ENCODE data around the gene LRRC43. TPM values are rescaled to one million over a fixed set of nuclear protein-coding genes. Genes with fewer than 3 reads are reported as not detected.

LRRC43 gene
- total and polyA plus RNA-seq, 7 experiments from 2014 or later = 0.34 to 2.3 (median 0.40) TPM; not detected in 4

DNA sequence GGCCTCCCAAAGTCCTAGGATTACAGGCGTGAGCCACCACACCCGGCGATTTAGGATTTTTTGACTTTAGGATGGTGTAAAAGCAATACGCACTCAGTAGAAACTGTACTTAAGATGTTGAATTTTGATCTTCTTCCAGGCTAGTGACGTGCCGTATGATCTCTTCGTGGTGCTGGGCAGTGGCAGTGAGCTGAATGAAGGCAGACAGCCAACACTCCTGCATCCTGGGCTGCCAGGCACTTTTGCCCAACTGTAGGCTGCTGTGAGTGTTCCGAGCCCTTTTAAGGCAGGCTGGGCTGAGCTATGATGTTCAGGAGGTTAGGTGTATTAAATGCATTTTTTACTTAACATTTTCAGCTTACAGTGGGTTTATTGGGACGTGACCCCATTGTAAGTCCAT is 30.2 kb upstream of the LRRC43 start:
- no peaks in the 10 kb centered on the region for H3K9me3 Mint-ChIP-seq
- intact Hi-C loops (cut with micrococcal nuclease) = no loop called here
- ChIA-PET POLR2A (no interaction called here), CTCF (no interaction called here)
- peaks cover 0 to 5% (median 0%) of the 10 kb centered on the region in 5 donors for H3K27me3 Mint-ChIP-seq
- H3K36me3 Mint-ChIP-seq = peaks cover 0 to 8% (median 0%) of the 10 kb centered on the region in 5 donors
- H3K27ac Mint-ChIP-seq = no peak overlapping the region
- Histone ChIP-seq H3K9me3 (ENCODE audit: control insufficient read depth in 2 of 3, low read length in 3 of 3) (no peaks in the 10 kb centered on the region), H3K4me1 (ENCODE audit: control insufficient read depth in 2 of 2, insufficient read depth in 2 of 2, low read length in 2 of 2) (no peaks in the 10 kb centered on the region), H3K36me3 (ENCODE audit: control insufficient read depth in 2 of 3, insufficient read depth in 3 of 3, low read length in 3 of 3) (no peaks in the 10 kb centered on the region), H3K4me3 (ENCODE audit: low read length) (no peak overlapping the region), H3K27me3 (ENCODE audit: control insufficient read depth in 2 of 2, insufficient read depth in 2 of 2, low read length in 2 of 2) (no peaks in the 10 kb centered on the region), H3K27ac (ENCODE audit: low read depth, low read length) (no peak overlapping the region)
- ATAC-seq = no peak
- no peak for DNase-seq
- H3K4me1 Mint-ChIP-seq = peaks cover 0 to 7% (median 0%) of the 10 kb centered on the region in 7 donors
- H3K4me3 Mint-ChIP-seq = no peak overlapping the region

DNA sequence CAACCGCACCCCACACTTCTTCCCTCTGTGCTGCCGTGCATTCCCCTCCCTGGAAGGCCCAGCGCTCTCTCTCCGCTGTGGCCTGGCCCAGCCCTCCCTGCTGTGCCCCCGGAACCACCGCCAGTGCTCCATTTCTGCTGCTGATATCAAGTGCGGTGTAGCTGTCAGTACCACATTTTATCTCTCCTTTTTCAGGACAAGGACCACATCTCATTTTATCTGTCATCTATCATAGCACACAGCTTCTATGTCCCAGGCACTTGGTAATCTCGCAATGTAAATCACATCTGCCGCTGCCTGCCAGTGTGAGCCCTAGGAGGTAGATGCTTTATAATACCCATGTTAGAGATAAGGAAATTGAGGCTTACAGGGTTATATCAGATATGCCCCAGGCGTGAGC is 27.2 kb upstream of the LRRC43 start:
- intact Hi-C loops (cut with micrococcal nuclease) = no loop called here

GRCh38 chr12:122158700-122159285 is 24.1 kb upstream of the LRRC43 start:
- ATAC-seq (no peak), DNase-seq (no peak)
- Histone ChIP-seq H3K27ac (ENCODE audit: low read depth, low read length) (no peak overlapping the region), H3K4me3 (ENCODE audit: low read length) (no peak overlapping the region), H3K9me3 (ENCODE audit: control insufficient read depth in 2 of 3, low read length in 3 of 3) (no peaks in the 10 kb centered on the region), H3K4me1 (ENCODE audit: control insufficient read depth in 2 of 2, insufficient read depth in 2 of 2, low read length in 2 of 2) (peaks cover 0 to 13% of the 10 kb centered on the region in 2 donors), H3K27me3 (ENCODE audit: control insufficient read depth in 2 of 2, insufficient read depth in 2 of 2, low read length in 2 of 2) (no peaks in the 10 kb centered on the region), H3K36me3 (ENCODE audit: control insufficient read depth in 2 of 3, insufficient read depth in 3 of 3, low read length in 3 of 3) (no peaks in the 10 kb centered on the region)
- ChIA-PET CTCF (interaction anchor here (0.7 kb wide), 2 partner anchors 170 to 1150 kb away, joined by 3 to 5 read pairs; no protein-coding TSS in a partner anchor), POLR2A (interaction anchor here (0.5 to 0.7 kb wide), 3 partner anchors 60 to 753 kb away, joined by 3 read pairs; no protein-coding TSS in a partner anchor)
- no peak overlapping the region for H3K4me3 Mint-ChIP-seq
- H3K27ac Mint-ChIP-seq = no peak overlapping the region
- intact Hi-C loops (cut with micrococcal nuclease) = no loop called here
- H3K36me3 Mint-ChIP-seq = peaks cover 0 to 8% (median 0%) of the 10 kb centered on the region in 5 donors
- no peaks in the 10 kb centered on the region for H3K9me3 Mint-ChIP-seq
- H3K4me1 Mint-ChIP-seq = peaks cover 0 to 11% (median 0%) of the 10 kb centered on the region in 7 donors
- peaks cover 0 to 3% (median 0%) of the 10 kb centered on the region in 5 donors for H3K27me3 Mint-ChIP-seq

More for the DNA sequence above, 27.2 kb upstream of the LRRC43 start:
- no peak overlapping the region for H3K4me3 ChIP-seq (ENCODE audit: low read length)
- H3K9me3 Mint-ChIP-seq = no peaks in the 10 kb centered on the region
- no peak overlapping the region for H3K27ac ChIP-seq (ENCODE audit: low read depth, low read length)
- H3K9me3 ChIP-seq (ENCODE audit: control insufficient read depth in 2 of 3, low read length in 3 of 3) = no peaks in the 10 kb centered on the region
- POLR2A ChIA-PET = no interaction called here
- ATAC-seq (no peak), DNase-seq (no peak)
- no peaks in the 10 kb centered on the region for H3K4me1 ChIP-seq (ENCODE audit: control insufficient read depth in 2 of 2, insufficient read depth in 2 of 2, low read length in 2 of 2)
- peaks cover 0 to 8% (median 0%) of the 10 kb centered on the region in 5 donors for H3K36me3 Mint-ChIP-seq
- peaks cover 0 to 5% (median 0%) of the 10 kb centered on the region in 5 donors for H3K27me3 Mint-ChIP-seq
- H3K36me3 ChIP-seq (ENCODE audit: control insufficient read depth in 2 of 3, insufficient read depth in 3 of 3, low read length in 3 of 3) = no peaks in the 10 kb centered on the region
- no peak overlapping the region for H3K4me3 Mint-ChIP-seq
- peaks cover 0 to 6% (median 0%) of the 10 kb centered on the region in 7 donors for H3K4me1 Mint-ChIP-seq
- no peaks in the 10 kb centered on the region for H3K27me3 ChIP-seq (ENCODE audit: control insufficient read depth in 2 of 2, insufficient read depth in 2 of 2, low read length in 2 of 2)
- CTCF ChIA-PET = no interaction called here
- no peak overlapping the region for H3K27ac Mint-ChIP-seq

DNA sequence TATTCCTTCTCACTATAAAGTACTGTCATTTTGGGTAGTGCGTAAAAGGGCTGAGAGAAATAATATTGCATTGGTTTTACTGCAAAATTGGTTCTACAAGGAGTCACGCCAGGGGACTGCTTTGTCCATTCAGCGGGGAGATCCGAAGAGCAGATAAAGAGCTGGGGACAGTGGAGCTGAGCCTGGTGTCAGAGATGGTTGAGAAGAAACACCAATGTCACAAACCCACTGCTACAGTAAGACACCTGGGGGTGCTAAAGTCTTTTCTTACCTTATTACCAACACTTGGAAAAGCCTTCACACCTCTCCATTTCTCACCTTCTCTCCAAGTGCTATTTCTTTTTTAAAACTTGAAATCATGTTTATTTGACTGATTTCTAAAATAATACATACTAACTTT is 23.0 kb upstream of the LRRC43 start:
- H3K27me3 Mint-ChIP-seq = peaks cover 0 to 3% (median 0%) of the 10 kb centered on the region in 5 donors
- CTCF ChIA-PET = no interaction called here
- intact Hi-C loops (cut with micrococcal nuclease) = loop anchor here in 1 of 2 donors (2.0 kb wide), 1 partner anchor 31 kb away; no protein-coding TSS in a partner anchor
- Histone ChIP-seq H3K4me3 (ENCODE audit: low read length) (no peak overlapping the region), H3K36me3 (ENCODE audit: control insufficient read depth in 2 of 3, insufficient read depth in 3 of 3, low read length in 3 of 3) (no peaks in the 10 kb centered on the region), H3K9me3 (ENCODE audit: control insufficient read depth in 2 of 3, low read length in 3 of 3) (no peaks in the 10 kb centered on the region), H3K27ac (ENCODE audit: low read depth, low read length) (no peak overlapping the region), H3K27me3 (ENCODE audit: control insufficient read depth in 2 of 2, insufficient read depth in 2 of 2, low read length in 2 of 2) (no peaks in the 10 kb centered on the region), H3K4me1 (ENCODE audit: control insufficient read depth in 2 of 2, insufficient read depth in 2 of 2, low read length in 2 of 2) (peaks cover 0 to 13% of the 10 kb centered on the region in 2 donors)
- POLR2A ChIA-PET = no interaction called here
- H3K4me1 Mint-ChIP-seq = peaks cover 0 to 11% (median 0%) of the 10 kb centered on the region in 7 donors
- no peak overlapping the region for H3K4me3 Mint-ChIP-seq
- H3K9me3 Mint-ChIP-seq = no peaks in the 10 kb centered on the region
- no peak overlapping the region for H3K27ac Mint-ChIP-seq
- ATAC-seq (no peak), DNase-seq (no peak)
- H3K36me3 Mint-ChIP-seq = peaks cover 0 to 8% (median 0%) of the 10 kb centered on the region in 5 donors

DNA sequence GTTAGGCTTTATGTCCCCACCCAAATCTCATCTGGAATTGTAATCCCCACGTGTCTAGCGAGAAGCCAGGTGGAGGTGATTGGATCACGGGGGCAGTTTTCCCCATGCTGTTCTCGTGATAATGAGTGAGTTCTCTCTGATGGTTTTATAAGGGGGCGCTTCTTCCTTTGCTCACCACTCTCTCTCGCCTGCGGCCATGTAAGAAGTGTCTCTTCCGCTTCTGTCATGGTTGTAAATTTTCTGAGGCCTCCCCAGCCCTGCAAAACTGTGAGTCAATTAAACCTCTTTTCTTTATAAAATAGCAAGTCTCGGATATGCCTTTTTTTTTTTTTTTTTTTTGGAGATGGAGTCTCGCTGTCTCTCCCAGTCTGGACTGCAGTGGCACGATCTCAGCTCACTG is 22.2 kb upstream of the LRRC43 start:
- ChIA-PET CTCF (interaction anchor here (0.7 kb wide), 1 partner anchor 193 kb away, joined by 7 read pairs; no protein-coding TSS in a partner anchor), POLR2A (no interaction called here)
- no peak for ATAC-seq
- H3K27ac ChIP-seq (ENCODE audit: low read depth, low read length) = no peak overlapping the region
- no peak for DNase-seq
- Mint-ChIP-seq H3K4me1 (peaks cover 0 to 10% (median 0%) of the 10 kb centered on the region in 7 donors), H3K27me3 (peaks cover 0 to 3% (median 0%) of the 10 kb centered on the region in 5 donors), H3K27ac (no peak overlapping the region), H3K4me3 (no peak overlapping the region), H3K36me3 (peaks cover 0 to 4% (median 0%) of the 10 kb centered on the region in 5 donors), H3K9me3 (peaks cover 0 to 2% (median 0%) of the 10 kb centered on the region in 11 donors)
- intact Hi-C loops (cut with micrococcal nuclease) = loop anchor here in 1 of 2 donors (2.0 kb wide), 1 partner anchor 30 kb away; no protein-coding TSS in a partner anchor
- peaks cover 0 to 13% of the 10 kb centered on the region in 2 donors for H3K4me1 ChIP-seq (ENCODE audit: control insufficient read depth in 2 of 2, insufficient read depth in 2 of 2, low read length in 2 of 2)
- H3K4me3 ChIP-seq (ENCODE audit: low read length) = no peak overlapping the region
- H3K27me3 ChIP-seq (ENCODE audit: control insufficient read depth in 2 of 2, insufficient read depth in 2 of 2, low read length in 2 of 2) = no peaks in the 10 kb centered on the region
- H3K36me3 ChIP-seq (ENCODE audit: control insufficient read depth in 2 of 3, insufficient read depth in 3 of 3, low read length in 3 of 3) = no peaks in the 10 kb centered on the region
- no peaks in the 10 kb centered on the region for H3K9me3 ChIP-seq (ENCODE audit: control insufficient read depth in 2 of 3, low read length in 3 of 3)

- Mint-ChIP-seq H3K27me3 (peaks cover 0 to 3% (median 0%) of the 10 kb centered on the region in 5 donors), H3K4me3 (no peak overlapping the region), H3K9me3 (peaks cover 0 to 2% (median 0%) of the 10 kb centered on the region in 11 donors), H3K4me1 (peaks cover 0 to 10% (median 0%) of the 10 kb centered on the region in 7 donors), H3K27ac (no peak overlapping the region), H3K36me3 (no peaks in the 10 kb centered on the region)
- DNase-seq = no peak
- peaks cover 0 to 13% of the 10 kb centered on the region in 2 donors for H3K4me1 ChIP-seq (ENCODE audit: control insufficient read depth in 2 of 2, insufficient read depth in 2 of 2, low read length in 2 of 2)
- CTCF ChIA-PET = interaction anchor here (0.6 kb wide), 1 partner anchor 24 kb away, joined by 3 read pairs; no protein-coding TSS in a partner anchor
- no peak overlapping the region for H3K4me3 ChIP-seq (ENCODE audit: low read length)
- no peaks in the 10 kb centered on the region for H3K36me3 ChIP-seq (ENCODE audit: control insufficient read depth in 2 of 3, insufficient read depth in 3 of 3, low read length in 3 of 3)
- POLR2A ChIA-PET = no interaction called here
- intact Hi-C loops (cut with micrococcal nuclease) = loop anchor here in 1 of 2 donors (2.0 kb wide), 1 partner anchor 29 kb away; no protein-coding TSS in a partner anchor
- peak; percentile 45 for ATAC-seq
- H3K27me3 ChIP-seq (ENCODE audit: control insufficient read depth in 2 of 2, insufficient read depth in 2 of 2, low read length in 2 of 2) = no peaks in the 10 kb centered on the region
- H3K9me3 ChIP-seq (ENCODE audit: control insufficient read depth in 2 of 3, low read length in 3 of 3) = no peaks in the 10 kb centered on the region
- no peak overlapping the region for H3K27ac ChIP-seq (ENCODE audit: low read depth, low read length)
Measured at GRCh38 chr12:122161682-122162081, 21.2 kb upstream of the LRRC43 start.

All from naive thymus-derived CD4-positive, alpha-beta T cell (primary cell).